Sigmoid colon (tissue), 4 donors: ENCODE data around the gene NUDT2.

Source experiments
- EP300 ChIP-seq, 4 donors: sonication (generic); formaldehyde crosslinking; IDR thresholded peaks; one replicate each; pipeline ENCODE4 v1.6.1; 2017; ENCODE audit warnings: antibody characterized with exemption in 4 of 4
- POLR2A ChIP-seq, 2 donors: fragments of 450-650 bp; IDR thresholded peaks; one replicate each; pipeline ENCODE4 v1.6.1; 2016; ENCODE audit warnings: antibody characterized with exemption in 2 of 2, mild to moderate bottlenecking in 2 of 2, moderate library complexity in 2 of 2
- POLR2AphosphoS5 ChIP-seq, 4 donors: sonication (generic); formaldehyde crosslinking; IDR thresholded peaks; one replicate each; pipeline ENCODE4 v1.6.1; 2017; ENCODE audit warnings: antibody characterized with exemption in 4 of 4
- TF ChIP-seq, protein P1 (sequence below), 4 experiments: fragments of 450-650 bp in 3 of 4; fragments of 200-600 bp in 1 of 4; IDR thresholded peaks; one replicate each; pipeline ENCODE4 v1.5.1; 2016 to 2019; ENCODE audit warnings: antibody characterized with exemption in 4 of 4, mild to moderate bottlenecking in 3 of 4, moderate library complexity in 2 of 4

DNA sequence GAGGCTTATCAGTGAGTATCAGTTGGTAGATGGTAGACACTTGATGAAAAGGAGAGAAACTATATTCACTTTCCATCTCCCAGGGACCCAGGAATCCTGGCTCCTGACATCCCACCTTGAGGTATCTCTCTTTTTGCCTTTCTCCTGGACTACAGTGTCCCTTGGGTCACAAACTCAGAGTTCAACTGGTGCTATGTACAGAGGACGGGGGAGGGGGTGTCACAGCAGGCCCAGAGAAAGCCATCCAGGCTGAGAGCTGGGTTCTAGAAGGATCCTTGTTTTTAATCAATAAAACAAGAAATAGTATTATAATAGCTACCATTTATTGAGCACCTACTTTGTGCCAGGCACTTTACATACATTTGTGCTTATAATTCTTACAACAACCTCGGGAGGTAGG is 37.0 kb downstream of the NUDT2 start:
- TF ChIP-seq, protein P1, sequence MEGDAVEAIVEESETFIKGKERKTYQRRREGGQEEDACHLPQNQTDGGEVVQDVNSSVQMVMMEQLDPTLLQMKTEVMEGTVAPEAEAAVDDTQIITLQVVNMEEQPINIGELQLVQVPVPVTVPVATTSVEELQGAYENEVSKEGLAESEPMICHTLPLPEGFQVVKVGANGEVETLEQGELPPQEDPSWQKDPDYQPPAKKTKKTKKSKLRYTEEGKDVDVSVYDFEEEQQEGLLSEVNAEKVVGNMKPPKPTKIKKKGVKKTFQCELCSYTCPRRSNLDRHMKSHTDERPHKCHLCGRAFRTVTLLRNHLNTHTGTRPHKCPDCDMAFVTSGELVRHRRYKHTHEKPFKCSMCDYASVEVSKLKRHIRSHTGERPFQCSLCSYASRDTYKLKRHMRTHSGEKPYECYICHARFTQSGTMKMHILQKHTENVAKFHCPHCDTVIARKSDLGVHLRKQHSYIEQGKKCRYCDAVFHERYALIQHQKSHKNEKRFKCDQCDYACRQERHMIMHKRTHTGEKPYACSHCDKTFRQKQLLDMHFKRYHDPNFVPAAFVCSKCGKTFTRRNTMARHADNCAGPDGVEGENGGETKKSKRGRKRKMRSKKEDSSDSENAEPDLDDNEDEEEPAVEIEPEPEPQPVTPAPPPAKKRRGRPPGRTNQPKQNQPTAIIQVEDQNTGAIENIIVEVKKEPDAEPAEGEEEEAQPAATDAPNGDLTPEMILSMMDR (IDR thresholded peaks at IDR 0.05), result no peak
- TF ChIP-seq POLR2A (IDR thresholded peaks at IDR 0.05) (no peak), POLR2AphosphoS5 (IDR thresholded peaks at IDR 0.05) (no peak), EP300 (IDR thresholded peaks at IDR 0.05) (no peak)
